HG03565 (cell line): Measurements from ENCODE around the gene PRKAA2.

Experiments
- ATAC-seq: cut with Tn5 transposase; IDR thresholded peaks from one replicate; pipeline ENCODE4 v1.9.1; 2021; ENCODE audit warnings: mild to moderate bottlenecking, moderate library complexity; ENCODE audit not compliant: unreplicated experiment

The PRKAA2 gene

DNA sequence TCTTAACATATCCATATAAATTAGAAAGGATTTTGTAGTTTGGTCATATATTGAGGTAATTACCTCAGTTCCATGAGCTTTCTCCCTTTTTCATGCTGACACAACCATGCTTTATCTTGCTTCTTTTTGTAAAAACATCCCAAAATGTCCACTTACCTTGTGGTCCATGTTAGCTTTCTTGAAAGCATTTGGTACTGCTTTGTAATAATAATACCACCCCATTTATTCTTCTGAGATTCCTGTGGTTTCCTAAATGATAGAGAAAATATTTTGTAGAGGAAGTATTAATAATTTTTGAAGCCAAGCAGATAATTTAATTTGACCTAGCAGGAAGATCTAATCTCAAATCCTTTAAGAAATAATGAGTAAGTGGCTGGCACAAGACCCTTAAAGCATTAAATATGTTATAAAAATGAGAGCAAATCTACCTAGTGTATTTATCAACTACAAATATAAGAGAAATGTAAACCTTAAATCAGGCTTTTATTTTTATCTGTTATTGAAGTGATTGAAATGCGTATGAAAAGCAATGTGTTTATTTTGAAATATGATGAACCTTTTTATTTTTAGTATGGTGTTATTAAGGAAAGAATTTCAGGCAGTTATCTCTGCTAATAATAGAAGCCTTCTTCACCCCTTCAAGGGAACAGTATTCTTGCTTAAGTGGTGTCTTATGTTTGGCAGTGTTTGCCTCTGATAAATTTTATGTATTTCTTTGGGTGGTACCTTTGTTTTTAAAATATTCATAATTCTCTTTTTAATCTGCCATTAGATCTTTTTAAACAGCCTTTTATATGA is 9.2 kb downstream of the PRKAA2 start:
- no peak for ATAC-seq

DNA sequence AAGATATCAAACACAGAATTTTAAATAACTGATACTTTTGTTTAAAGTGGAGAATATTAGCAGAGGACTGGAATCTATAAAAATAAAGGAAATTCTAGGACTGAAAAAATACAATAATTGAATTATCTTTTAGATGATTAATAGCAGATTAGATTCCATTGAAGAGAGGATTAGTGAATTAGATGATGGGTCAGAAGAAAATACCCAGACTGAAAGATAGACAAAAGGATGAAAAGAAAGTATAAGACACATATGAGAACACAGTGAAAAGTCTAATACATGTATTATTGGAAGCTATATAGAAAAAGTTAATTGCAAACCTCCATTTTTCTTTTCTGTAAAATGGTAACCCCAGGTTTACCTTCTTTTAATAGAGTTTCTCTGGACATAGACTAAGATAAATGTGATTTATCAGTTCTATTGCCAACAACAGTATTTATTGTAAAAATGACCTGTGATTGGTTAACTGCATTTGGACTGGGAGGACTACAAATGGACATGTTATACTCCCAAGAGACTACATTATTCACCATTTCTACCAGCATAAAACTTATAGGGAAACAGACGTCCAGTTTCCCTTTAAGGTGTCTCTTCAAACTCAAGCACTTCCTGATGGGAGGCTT is 11.0 kb downstream of the PRKAA2 start:
- ATAC-seq: no peak

DNA sequence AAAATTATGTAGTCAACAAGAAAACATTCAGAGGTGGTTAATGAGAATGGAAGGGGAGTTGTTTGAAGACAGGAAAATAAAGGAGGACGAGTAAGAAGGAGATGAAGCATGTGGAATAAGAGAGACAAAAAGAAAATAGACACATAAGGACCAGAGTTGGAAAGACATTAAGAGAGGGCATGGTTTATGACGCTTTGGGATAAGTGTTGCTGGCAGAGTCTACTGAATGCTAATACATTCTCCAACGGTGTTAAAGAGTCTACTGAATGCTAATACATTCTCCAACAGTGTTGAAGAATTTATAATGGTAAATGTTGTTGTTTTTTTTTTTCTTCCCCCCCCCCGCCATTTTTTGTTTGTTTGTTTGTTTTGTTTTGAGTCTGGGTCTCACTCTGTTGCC is 13.1 kb downstream of the PRKAA2 start:
- no peak for ATAC-seq

DNA sequence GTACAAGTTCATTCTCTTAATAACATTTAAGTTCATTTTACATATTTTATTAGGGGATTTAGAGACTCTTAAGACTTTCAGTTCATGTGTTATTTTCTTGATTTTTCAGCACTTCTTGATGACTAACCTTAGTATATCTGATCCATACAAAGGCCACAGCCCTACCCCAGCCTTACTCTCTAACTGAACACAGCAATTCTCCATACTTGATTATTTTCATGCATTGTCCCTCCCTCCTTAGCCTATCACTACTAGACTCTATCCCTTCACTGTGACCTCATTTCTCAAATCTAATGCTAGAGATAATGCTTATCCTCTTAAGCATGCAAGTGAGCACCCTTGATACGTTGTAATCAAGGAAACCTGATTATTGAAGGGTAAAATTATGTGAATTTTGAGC is 15.2 kb downstream of the PRKAA2 start:
- ATAC-seq: no peak

DNA sequence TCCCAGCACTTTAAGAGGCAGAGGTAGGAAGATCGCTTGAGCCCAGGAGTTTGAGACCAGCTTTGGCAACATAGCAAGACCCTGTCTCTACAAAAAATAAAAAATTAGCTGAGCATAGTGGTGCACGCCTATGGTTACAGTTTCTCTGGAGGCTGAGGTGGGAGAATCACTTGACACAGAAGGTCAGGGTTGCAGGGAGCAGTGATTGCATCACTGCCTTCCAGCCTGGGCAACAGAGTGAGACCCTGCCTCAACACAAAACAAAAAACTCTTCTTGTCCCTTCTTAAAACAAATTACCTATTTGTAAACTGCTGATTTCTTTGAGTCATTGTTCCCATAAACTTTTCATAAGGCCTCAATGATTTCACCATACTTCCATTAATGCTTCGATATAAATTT is 18.7 kb downstream of the PRKAA2 start:
- no peak for ATAC-seq

DNA sequence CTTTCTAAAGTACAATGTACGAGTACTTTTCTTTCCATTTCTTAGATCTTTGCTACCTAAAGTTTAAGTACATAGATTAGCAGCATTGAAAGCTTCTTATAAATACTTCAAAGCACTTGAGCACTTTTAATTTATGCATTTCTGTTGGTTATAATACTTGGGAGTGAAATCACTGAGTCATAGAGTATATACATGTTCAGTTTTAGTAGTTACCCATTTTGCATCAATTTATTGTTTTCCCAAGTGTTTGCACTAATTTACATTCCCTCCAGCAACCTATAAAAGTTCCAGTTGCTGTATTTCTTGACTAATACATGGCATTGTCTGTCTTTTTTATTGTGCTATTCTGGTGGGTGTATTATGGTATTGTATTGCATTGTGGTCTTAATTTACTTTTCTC is 20.3 kb downstream of the PRKAA2 start:
- ATAC-seq: no peak

DNA sequence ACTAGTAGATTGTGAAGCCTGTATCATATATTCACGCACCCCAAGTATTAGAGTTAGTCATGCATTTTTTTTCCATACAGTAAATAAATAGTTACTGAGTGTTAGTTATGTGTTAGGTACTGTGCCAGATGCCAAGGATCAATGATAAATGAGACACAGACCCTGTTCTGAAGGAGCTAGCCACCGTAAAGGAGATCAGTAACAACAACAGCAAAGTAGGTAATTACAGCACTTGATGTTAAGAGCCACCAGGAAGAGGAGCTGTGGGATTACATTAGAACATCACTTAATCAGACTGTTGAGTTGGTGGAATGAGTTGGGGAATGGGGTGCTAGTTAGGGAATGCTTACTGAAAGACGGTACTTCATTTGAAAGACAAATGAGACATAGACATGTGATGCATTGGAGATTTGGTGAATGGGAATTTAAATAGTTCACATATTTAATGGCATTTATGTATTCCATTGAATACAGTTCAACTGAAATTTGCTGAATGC is 21.0 kb downstream of the PRKAA2 start:
- ATAC-seq: no peak

DNA sequence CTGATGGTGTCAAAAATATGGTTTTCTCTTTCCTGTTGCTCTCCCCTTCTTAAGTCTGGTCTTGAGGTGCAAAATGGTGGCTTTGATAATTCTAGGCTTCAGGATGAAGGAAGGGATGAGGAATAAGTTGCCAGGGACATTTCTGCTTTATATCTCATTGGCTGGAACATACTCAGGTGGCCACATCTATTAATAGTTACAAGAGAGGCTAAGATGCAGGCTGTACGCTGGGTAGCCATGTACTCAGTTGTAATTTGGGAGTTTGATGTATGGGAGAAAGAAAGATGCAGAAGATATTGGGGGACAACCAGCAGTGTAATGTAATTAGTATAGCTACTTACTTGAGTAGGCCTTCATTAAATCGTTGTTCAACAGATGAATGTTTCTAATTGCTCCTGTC is 25.2 kb downstream of the PRKAA2 start:
- no peak for ATAC-seq

DNA sequence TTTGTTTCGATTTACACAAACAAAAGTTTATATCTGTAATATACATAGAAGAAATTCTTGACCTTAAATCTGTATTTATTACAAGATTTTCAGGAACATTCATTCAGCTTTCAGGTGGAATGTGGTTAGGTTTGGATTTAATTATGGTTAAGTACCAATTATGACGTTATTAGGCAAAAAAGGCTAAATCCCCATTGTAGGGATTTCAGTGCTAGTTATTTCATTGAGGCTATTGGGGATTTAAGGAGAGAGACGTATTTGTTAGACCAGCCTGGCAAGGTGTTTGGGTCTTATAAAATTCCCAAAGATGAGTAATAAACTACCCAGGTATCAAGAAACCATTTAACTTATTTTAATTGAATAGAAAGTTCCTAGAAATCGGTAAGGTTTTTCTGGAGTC is 26.0 kb downstream of the PRKAA2 start:
- ATAC-seq: no peak

DNA sequence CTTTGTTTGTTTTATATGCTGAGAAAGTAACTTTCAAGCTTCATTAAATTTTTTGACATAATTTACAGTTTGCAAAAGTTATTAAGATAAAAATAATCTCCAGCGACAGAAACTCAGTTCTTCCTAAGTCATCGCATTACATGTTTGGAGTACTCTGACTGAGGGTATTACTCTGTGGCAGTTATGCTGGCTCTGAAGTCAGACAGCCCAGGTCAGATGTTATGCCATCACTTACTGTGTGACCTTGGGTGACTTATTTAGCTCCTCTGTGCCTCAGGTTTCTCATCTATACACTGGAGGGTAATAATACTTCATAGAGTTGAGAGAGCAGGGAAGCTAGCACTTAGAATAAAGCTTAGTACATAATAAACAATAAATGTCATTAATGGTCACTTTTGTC is 26.4 kb downstream of the PRKAA2 start:
- ATAC-seq: no peak

DNA sequence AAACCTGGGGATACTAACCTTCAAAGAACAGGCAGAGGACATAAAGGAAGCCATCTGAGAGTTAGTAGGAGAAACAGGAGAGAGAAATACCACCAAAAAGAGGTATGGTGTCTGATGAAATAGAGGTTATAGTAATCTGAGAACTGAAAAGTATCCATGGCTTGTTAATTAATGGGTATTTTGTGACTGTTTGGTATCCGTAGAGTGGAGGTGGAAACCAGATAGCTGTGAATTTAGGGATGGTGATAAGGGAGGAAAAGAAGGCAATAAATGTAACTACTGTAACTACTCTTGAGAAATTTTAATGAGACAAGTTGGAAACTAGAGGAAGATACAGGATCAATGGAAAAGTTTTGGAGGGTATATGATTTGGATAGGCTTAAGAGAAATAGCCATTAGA is 27.5 kb downstream of the PRKAA2 start:
- no peak for ATAC-seq

DNA sequence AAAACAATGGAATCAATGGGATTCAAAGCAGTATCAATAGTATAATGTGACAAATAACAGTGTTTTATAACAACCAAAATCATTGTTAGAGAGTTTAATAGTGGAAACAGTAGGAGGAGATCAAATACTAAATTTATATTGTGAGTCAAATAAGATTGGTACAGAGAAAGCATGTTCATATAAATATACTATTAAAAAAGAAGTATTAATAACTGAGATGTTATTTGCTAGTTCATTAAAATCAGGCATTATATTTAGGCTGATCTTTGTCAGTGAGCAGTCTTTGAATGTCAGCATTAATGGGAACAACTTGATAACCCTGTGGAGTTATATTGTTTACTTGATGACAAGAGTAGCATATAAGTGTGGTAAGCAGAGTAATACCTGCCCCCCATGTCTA is 30.6 kb downstream of the PRKAA2 start:
- ATAC-seq: no peak

DNA sequence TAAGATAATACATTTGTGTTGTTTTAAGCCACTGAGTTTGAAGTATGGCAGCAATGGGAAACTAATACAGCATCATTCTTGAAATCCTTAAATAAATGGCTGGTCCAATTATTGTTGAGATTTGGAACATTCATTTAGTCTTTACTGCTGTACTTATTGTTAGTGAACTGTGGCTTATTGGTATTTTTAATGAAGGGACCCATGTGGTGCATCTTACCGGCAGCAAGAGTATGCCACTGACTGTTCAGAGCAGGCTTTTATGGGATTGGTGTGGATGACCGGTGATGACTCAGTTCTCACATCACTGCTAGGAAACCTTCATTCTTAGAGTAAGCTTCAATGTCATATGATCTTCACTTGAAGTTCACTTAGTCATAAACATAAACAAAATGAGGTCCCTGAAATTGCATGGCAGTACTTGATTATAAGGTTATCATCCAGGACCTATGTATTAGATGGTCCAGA is 31.5 kb downstream of the PRKAA2 start:
- no peak for ATAC-seq

DNA sequence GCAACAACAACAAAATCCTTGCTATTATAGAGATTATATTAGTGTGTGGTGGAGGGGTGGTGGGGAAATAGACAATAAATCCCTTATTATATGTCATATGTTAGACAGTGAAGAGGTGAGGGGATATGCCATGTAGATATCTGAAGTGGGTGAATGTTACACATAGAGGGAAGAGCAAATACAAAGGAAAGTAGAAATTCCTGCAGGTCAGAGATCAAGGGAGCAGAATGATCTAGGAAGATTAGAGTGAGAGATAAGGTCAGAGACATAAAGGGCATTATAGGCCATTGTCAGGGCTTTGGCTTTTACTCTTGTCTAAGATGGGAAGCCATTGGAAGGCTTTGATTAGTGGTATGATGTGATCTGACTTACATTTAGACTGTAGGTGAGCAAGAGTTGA is 38.5 kb downstream of the PRKAA2 start:
- ATAC-seq: no peak

DNA sequence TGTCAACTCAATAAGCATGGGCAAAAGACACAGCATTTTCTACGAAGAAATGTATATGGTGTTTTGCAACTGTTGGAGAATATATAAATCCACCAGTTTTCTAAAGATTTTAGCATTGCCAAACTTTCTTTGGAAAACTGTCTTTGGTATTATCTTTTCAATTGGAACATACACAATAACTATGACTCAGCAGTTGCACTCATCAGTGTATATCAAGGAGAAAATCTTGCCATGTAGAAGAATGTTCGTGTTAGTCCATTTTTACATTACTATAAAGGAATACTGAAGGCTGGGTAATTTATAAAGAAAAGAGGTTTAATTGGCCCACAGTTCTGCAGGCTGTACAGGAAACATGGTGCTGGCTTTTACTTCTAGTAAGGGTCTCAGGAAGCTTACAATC is 41.1 kb downstream of the PRKAA2 start:
- no peak for ATAC-seq

DNA sequence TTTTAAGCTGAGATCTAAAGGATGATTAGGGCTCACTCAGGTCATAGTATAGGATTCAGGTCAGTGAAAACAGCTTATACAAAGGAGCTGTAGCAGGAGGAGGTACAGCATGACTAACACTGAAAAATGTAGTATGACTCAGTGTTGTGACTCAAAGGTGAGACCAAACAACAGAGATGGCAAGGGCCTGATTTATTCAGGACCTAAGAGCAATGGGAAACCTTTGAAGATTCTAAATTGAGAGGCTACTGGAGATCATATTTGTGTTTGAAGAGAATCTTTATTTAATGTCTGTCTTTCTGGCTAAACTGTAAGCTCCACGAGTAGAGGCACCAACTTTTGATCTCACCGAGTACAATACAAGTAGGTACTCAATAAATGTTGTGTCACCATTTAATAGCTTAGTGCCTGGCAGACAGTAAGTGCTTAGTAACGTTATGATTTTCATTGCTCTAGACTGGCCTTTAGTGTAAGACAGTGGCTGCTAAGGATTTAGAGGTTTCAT is 43.5 kb downstream of the PRKAA2 start:
- ATAC-seq: peak; percentile 95

DNA sequence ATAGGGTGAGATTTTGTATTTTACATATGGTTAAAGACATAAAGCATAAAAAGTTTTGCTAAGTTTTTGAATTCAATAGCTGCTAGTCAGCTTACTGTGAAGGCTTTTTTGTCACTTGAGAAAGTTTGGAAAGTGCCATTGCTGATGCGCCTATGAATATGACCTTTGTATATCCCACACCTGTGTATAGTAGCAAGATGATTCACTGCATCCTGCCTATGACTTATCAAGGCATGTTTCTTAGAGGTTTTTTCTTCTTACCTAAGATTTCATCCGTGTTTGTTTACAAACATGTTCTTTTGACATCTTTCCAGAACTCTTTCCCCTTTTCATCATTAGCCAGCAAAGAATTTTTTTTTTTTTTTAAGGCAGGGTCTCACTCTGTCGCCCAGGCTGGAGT is 51.5 kb downstream of the PRKAA2 start:
- no peak for ATAC-seq

DNA sequence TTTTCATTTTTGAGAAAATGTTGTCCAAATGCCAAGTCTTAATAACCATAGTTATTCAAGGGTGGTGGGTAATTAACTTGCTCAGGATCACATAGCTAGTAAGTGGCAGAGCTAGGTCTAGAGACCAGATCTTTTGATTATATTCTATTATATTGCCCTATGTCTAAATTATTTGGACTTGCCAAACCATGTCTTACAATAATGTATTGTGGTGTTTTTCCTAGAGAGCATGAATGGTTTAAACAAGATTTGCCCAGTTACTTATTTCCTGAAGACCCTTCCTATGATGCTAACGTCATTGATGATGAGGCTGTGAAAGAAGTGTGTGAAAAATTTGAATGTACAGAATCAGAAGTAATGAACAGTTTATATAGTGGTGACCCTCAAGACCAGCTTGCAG is 58.6 kb downstream of the PRKAA2 start:
- ATAC-seq: no peak

DNA sequence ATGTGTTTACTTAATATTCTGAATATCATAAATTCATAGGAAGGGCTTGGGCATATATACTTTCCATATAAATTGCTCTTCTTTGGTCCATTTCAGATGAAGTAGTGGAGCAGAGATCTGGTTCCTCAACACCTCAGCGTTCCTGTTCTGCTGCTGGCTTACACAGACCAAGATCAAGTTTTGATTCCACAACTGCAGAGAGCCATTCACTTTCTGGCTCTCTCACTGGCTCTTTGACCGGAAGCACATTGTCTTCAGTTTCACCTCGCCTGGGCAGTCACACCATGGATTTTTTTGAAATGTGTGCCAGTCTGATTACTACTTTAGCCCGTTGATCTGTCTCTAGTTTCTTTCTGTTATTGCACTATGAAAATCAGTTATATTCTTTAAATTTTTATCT is 62.3 kb downstream of the PRKAA2 start:
- ATAC-seq: no peak

DNA sequence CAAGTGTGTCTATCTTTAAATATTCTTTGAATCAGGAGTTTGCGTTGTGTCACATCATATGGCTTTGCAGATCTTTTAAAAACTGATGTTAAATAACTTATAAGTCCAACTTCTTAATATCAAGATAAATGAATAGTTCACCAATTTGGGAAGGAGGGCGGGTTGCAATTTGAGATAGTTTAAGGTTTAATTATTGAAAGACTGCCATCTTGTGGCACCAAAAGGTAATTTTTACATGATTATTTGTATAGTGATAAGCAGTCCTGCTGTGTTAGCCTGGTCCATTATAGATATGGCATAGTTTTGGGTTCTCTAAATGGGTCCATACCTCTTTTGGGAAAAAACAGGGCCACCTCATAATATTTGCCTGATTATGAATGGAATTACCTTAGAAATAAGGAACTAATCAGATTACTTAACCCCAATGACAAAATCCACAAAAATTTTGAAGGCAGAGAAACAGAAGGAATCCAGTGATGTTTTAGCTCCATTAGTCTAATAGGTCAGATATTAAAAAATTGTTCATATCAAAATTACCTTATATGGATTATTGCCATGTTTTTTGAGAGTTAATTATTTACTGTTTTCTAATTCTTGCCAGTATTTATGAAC is 64.3 kb downstream of the PRKAA2 start:
- peak; percentile 79 for ATAC-seq

DNA sequence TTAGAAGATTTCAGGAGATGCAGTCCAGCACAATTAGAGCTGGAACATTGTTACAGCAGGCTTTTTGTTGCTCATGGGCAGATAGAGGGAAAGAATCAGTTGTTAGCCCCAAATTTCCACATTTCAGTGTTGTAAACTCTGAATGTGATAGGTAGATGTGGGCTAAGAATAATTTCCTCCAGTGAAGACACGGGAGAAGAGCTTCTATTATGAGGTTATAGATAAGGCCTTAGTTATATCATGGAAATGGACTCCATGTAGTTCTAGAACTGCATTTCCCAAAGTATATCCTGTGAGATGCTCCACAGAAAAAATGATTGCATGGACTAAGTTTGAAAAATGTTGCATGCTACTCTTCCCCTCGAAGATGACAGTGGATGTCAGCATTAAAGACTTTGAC is 64.9 kb downstream of the PRKAA2 start:
- no peak for ATAC-seq

DNA sequence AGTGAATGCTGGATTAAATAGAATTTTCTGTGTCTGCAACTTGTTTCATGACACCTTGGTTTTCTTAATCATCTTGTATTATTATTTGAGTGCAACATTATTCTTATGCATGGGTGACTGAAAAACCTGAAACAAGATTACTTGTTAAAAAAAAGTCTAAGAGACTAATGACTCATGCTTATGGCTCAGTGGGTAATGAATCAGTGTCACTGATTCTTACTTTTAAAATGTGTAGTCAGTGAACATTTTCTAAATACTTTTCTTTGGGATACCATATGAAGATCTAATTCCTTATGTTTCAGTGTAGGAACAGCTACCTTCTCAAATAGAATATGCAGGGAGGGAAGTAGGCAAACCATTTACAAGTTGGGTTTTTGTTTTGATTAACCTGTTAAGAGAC is 65.5 kb downstream of the PRKAA2 start:
- no peak for ATAC-seq
